H9 (cell line): ENCODE data around the gene ZNF750. TPM values are rescaled to one million over a fixed set of nuclear protein-coding genes. Genes with fewer than 3 reads are reported as not detected.

ENCODE experiments used
- DNase-seq: peaks from one replicate; pipeline ENCODE4 v3.0.0-alpha.2; 2017
- H2AFZ ChIP-seq: one replicate; pipeline ENCODE4 v1.6.1; 2013; ENCODE audit warnings: mild to moderate bottlenecking, low read length, control low read depth, moderate library complexity
- H2AK5ac ChIP-seq: 2 replicates; pipeline ENCODE4 v1.6.1; 2013; ENCODE audit warnings: low read length, control low read depth, mixed read lengths; ENCODE audit not compliant: insufficient read length
- H2BK120ac ChIP-seq: one replicate; pipeline ENCODE4 v1.6.1; 2013; ENCODE audit warnings: low read depth, mild to moderate bottlenecking, low read length, control low read depth, inconsistent platforms; ENCODE audit not compliant: poor library complexity, severe bottlenecking
- H2BK12ac ChIP-seq: 2 replicates; pipeline ENCODE4 v1.6.1; 2013; ENCODE audit warnings: low read length, control low read depth, mixed read lengths, low read depth; ENCODE audit not compliant: insufficient read length
- H2BK15ac ChIP-seq: 2 replicates; pipeline ENCODE4 v1.6.1; 2013; ENCODE audit warnings: low read depth, low read length, control low read depth
- H2BK20ac ChIP-seq: one replicate; pipeline ENCODE4 v1.6.1; 2013; ENCODE audit warnings: low read depth, mild to moderate bottlenecking, low read length, control low read depth, inconsistent platforms; ENCODE audit not compliant: poor library complexity, severe bottlenecking
- H2BK5ac ChIP-seq: 2 replicates; pipeline ENCODE4 v1.6.1; 2013; ENCODE audit warnings: low read length, control low read depth, mixed read lengths; ENCODE audit not compliant: insufficient read length
- H3K14ac ChIP-seq: 2 replicates; pipeline ENCODE4 v1.6.1; 2013; ENCODE audit warnings: low read length, control low read depth; ENCODE audit not compliant: insufficient read depth
- H3K18ac ChIP-seq: 2 replicates; pipeline ENCODE4 v1.6.1; 2013; ENCODE audit warnings: low read depth, mild to moderate bottlenecking, mixed read lengths, low read length, control low read depth; ENCODE audit not compliant: insufficient read length
- H3K23ac ChIP-seq: 2 replicates; pipeline ENCODE4 v1.6.1; 2013; ENCODE audit warnings: low read length, control low read depth, mixed read lengths, low read depth; ENCODE audit not compliant: insufficient read length
- H3K23me2 ChIP-seq: 2 replicates; pipeline ENCODE4 v1.6.1; 2013; ENCODE audit warnings: low read depth, mild to moderate bottlenecking, mixed read lengths, low read length, control low read depth; ENCODE audit not compliant: insufficient read length, poor library complexity, severe bottlenecking
- H3K27ac ChIP-seq: 2 replicates; pipeline ENCODE4 v1.5.1; 2013; ENCODE audit warnings: low read length, control low read depth, mixed read lengths, low read depth; ENCODE audit not compliant: insufficient read length
- H3K27me3 ChIP-seq: 2 replicates; pipeline ENCODE4 v1.6.1; 2013; ENCODE audit warnings: low read length, control low read depth, inconsistent platforms; ENCODE audit not compliant: insufficient read depth
- H3K4ac ChIP-seq: 2 replicates; pipeline ENCODE4 v1.6.1; 2013; ENCODE audit warnings: low read depth, mild to moderate bottlenecking, control low read depth, inconsistent platforms, low read length, moderate library complexity
- H3K4me1 ChIP-seq: 2 replicates; pipeline ENCODE4 v1.6.1; 2013; ENCODE audit warnings: low read length, control low read depth, inconsistent platforms; ENCODE audit not compliant: insufficient read depth
- H3K4me2 ChIP-seq: 2 replicates; pipeline ENCODE4 v1.6.1; 2013; ENCODE audit warnings: low read length, control low read depth, mixed read lengths; ENCODE audit not compliant: insufficient read length, insufficient read depth
- H3K56ac ChIP-seq: 2 replicates; pipeline ENCODE4 v1.6.1; 2013; ENCODE audit warnings: low read depth, mild to moderate bottlenecking, mixed read lengths, low read length, control low read depth; ENCODE audit not compliant: insufficient read length
- H3K79me1 ChIP-seq: 2 replicates; pipeline ENCODE4 v1.6.1; 2013; ENCODE audit warnings: low read depth, mild to moderate bottlenecking, moderate library complexity, low read length, control low read depth, inconsistent platforms; ENCODE audit not compliant: insufficient read depth, poor library complexity, severe bottlenecking
- H3K79me2 ChIP-seq: 2 replicates; pipeline ENCODE4 v1.6.1; 2013; ENCODE audit warnings: low read length, control low read depth, inconsistent platforms; ENCODE audit not compliant: insufficient read depth
- H3K9ac ChIP-seq: 2 replicates; pipeline ENCODE4 v1.6.1; 2013; ENCODE audit warnings: low read length, control low read depth, mixed read lengths; ENCODE audit not compliant: insufficient read length; ENCODE audit errors: extremely low read depth
- H3K9me3 ChIP-seq: one replicate; pipeline ENCODE4 v1.6.1; 2013; ENCODE audit warnings: low read depth, low read length, inconsistent platforms; ENCODE audit not compliant: control insufficient read depth
- H3T11ph ChIP-seq: one replicate; pipeline ENCODE4 v1.6.1; 2013; ENCODE audit warnings: mild to moderate bottlenecking, low read length, control low read depth, inconsistent platforms
- H4K20me1 ChIP-seq: one replicate; pipeline ENCODE4 v1.6.1; 2013; ENCODE audit not compliant: control insufficient read depth, insufficient read length, insufficient read depth
- H4K5ac ChIP-seq: 2 replicates; pipeline ENCODE4 v1.6.1; 2013; ENCODE audit warnings: low read depth, mild to moderate bottlenecking, mixed read lengths, low read length, control low read depth; ENCODE audit not compliant: insufficient read length
- H4K8ac ChIP-seq: replicated peaks from 2 replicates; pipeline ENCODE4 v1.6.1; 2013; ENCODE audit warnings: low read length, control low read depth, mixed read lengths, low read depth; ENCODE audit not compliant: insufficient read length
- H4K91ac ChIP-seq: 2 replicates; pipeline ENCODE4 v1.6.1; 2013; ENCODE audit warnings: low read depth, mild to moderate bottlenecking, moderate library complexity, mixed read lengths, low read length, control low read depth; ENCODE audit not compliant: insufficient read length
- H3K27ac Mint-ChIP-seq, 3 experiments: 2 replicates in 2 of 3; 3 replicates in 1 of 3; pipeline ENCODE4 v1.8.0; 2020 to 2021; ENCODE audit warnings: mixed read lengths in 3 of 3, mild to moderate bottlenecking in 1 of 3, moderate library complexity in 1 of 3
- H3K27me3 Mint-ChIP-seq: 2 replicates; pipeline ENCODE4 v1.8.0; 2021; ENCODE audit warnings: low read depth, mild to moderate bottlenecking, moderate library complexity, mixed read lengths
- H3K36me3 Mint-ChIP-seq, 3 experiments: 2 replicates in 2 of 3; 3 replicates in 1 of 3; pipeline ENCODE4 v1.8.0; 2020 to 2021; ENCODE audit warnings: low read depth in 3 of 3, mixed read lengths in 3 of 3; ENCODE audit not compliant: insufficient read depth in 1 of 3
- H3K4me1 Mint-ChIP-seq, 2 experiments: 2 replicates each; pipeline ENCODE4 v1.8.0; 2020; ENCODE audit warnings: mixed read lengths in 2 of 2
- H3K4me3 Mint-ChIP-seq, 2 experiments: 2 replicates in 1 of 2; 3 replicates in 1 of 2; pipeline ENCODE4 v1.8.0; 2020 to 2021; ENCODE audit warnings: mild to moderate bottlenecking in 2 of 2, mixed read lengths in 2 of 2, moderate library complexity in 1 of 2
- H3K9me3 Mint-ChIP-seq, 2 experiments: 2 replicates in 1 of 2; 3 replicates in 1 of 2; pipeline ENCODE4 v1.8.0; 2020; ENCODE audit warnings: mild to moderate bottlenecking in 2 of 2, mixed read lengths in 2 of 2, moderate library complexity in 1 of 2
- CTCF ChIP-seq: fragments of 200-600 bp; sonication (generic); conservative IDR thresholded peaks from 3 replicates; pipeline ENCODE4 v1.8.0; 2021; ENCODE audit warnings: antibody characterized with exemption, mild to moderate bottlenecking
- WGBS: extraction: QIAGEN DNeasy Blood & Tissue Kit; methylation state at CpG from one replicate; pipeline ENCODE4 v1.1.7; 2013; ENCODE audit warnings: missing lambda C conversion rate, low lambda C conversion rate, mixed read lengths; ENCODE audit not compliant: insufficient read length; ENCODE audit errors: extremely low coverage; 5-methylcytosine and 5-hydroxymethylcytosine counted together
- total RNA-seq: library from RNA; stranded (reverse); gene quantifications from 2 replicates; pipeline ENCODE4 v1.2.1, GENCODE V29; 2021

Gene ZNF750
- total RNA-seq, 1 experiment from 2014 or later, result not detected

GRCh38 chr17:82838386-82839063 lies 1.3 kb downstream of the ZNF750 start:
- H3K9me3 Mint-ChIP-seq, result no peaks in the 10 kb centered on the region

More at GRCh38 chr17:82838386-82839063, 1.3 kb downstream of the ZNF750 start:
- H3K4me1 Mint-ChIP-seq, result peaks cover 37 to 38% of the 10 kb centered on the region in 2 experiments
- no peak overlapping the region for H2BK15ac ChIP-seq
- H4K5ac ChIP-seq, result no peak overlapping the region
- H4K8ac ChIP-seq, result no peak overlapping the region
- peaks cover 3 to 13% (median 11%) of the 10 kb centered on the region in 3 experiments; a peak in 6 of 7 replicates for H3K36me3 Mint-ChIP-seq
- H3K56ac ChIP-seq, result no peak overlapping the region
- H3K4me2 ChIP-seq, result no peak overlapping the region
- no peak overlapping the region for H2AFZ ChIP-seq
- no peak overlapping the region for H3T11ph ChIP-seq
- no peak overlapping the region for H2BK12ac ChIP-seq
- H4K20me1 ChIP-seq, result no peaks in the 10 kb centered on the region
- H3K79me1 ChIP-seq, result no peaks in the 10 kb centered on the region
- H2BK120ac ChIP-seq, result no peak overlapping the region
- no peak overlapping the region for H2AK5ac ChIP-seq
- H3K4me3 Mint-ChIP-seq, result no peak overlapping the region
- no peak overlapping the region for H3K27ac ChIP-seq
- no peak for DNase-seq
- H3K27me3 ChIP-seq, result no peaks in the 10 kb centered on the region
- 0 out of 2 replicates have a peak, but pooled peaks cover 1% of the 10 kb centered on the region for H3K4me1 ChIP-seq
- no peak overlapping the region for H2BK20ac ChIP-seq
- H3K27me3 Mint-ChIP-seq, result no peaks in the 10 kb centered on the region
- no peaks in the 10 kb centered on the region for H3K79me2 ChIP-seq
- H3K27ac Mint-ChIP-seq, result peak overlapping the region in 1 of 3 experiments; percentile 31; a peak in 1 of 7 replicates
- no peak overlapping the region for H3K14ac ChIP-seq
- no peaks in the 10 kb centered on the region for H3K23me2 ChIP-seq
- H3K9ac ChIP-seq, result no peak overlapping the region
- TF ChIP-seq CTCF, result no peak
- H4K91ac ChIP-seq, result no peak overlapping the region
- H3K18ac ChIP-seq, result no peak overlapping the region
- WGBS, result no CpG with 5 or more reads among the region's 17 CpGs
- H2BK5ac ChIP-seq, result no peak overlapping the region
- H3K4ac ChIP-seq, result no peak overlapping the region
- no peak overlapping the region for H3K23ac ChIP-seq
- H3K9me3 ChIP-seq, result no peaks in the 10 kb centered on the region
